Measurements from ENCODE around the gene VAV2.

- TF ChIP-seq CREB1 (IDR thresholded peaks at IDR 0.05; ENCODE audit: low read depth) (no peak), YY1 (IDR thresholded peaks at IDR 0.05; ENCODE audit: low read depth) (no peak), ZBTB7A (IDR thresholded peaks at IDR 0.05; ENCODE audit: low read depth) (no peak), EP300 (IDR thresholded peaks at IDR 0.05; ENCODE audit: borderline replicate concordance) (no peak), CEBPB (IDR thresholded peaks at IDR 0.05) (no peak), FOXM1 (IDR thresholded peaks at IDR 0.05; ENCODE audit: borderline replicate concordance, low read depth) (no peak)
Observed at GRCh38 chr9:133924453-133924852, 67.7 kb downstream of the VAV2 start.
